ENCODE data around the gene PTPRZ1.

Gene PTPRZ1

GRCh38 chr7:121890833-121891232 is 17.9 kb downstream of the PTPRZ1 start:
- DNase-seq (ENCODE audit: low read depth, low spot score) = no peak

- DNase-seq (ENCODE audit: low read depth, low spot score) = no peak
Measured at GRCh38 chr7:121891731-121892130, 18.8 kb downstream of the PTPRZ1 start.

- DNase-seq (ENCODE audit: low read depth, low spot score) = no peak
Measured at GRCh38 chr7:121901026-121901425, 28.1 kb downstream of the PTPRZ1 start.

- DNase-seq (ENCODE audit: low read depth, low spot score) = no peak
Measured at GRCh38 chr7:121904120-121904519, 31.2 kb downstream of the PTPRZ1 start.

GRCh38 chr7:121908042-121908441 is 35.1 kb downstream of the PTPRZ1 start:
- DNase-seq (ENCODE audit: low read depth, low spot score) = no peak

- no peak for DNase-seq (ENCODE audit: low read depth, low spot score)
Measured at GRCh38 chr7:121909716-121910345, 36.9 kb downstream of the PTPRZ1 start.

GRCh38 chr7:121913947-121914675 is 41.1 kb downstream of the PTPRZ1 start:
- no peak for DNase-seq (ENCODE audit: low read depth, low spot score)

GRCh38 chr7:121914676-121915279 is 41.8 kb downstream of the PTPRZ1 start:
- DNase-seq (ENCODE audit: low read depth, low spot score) = no peak

- peak; percentile 18 for DNase-seq (ENCODE audit: low read depth, low spot score)
Measured at GRCh38 chr7:121916211-121916610, 43.2 kb downstream of the PTPRZ1 start.

- no peak for DNase-seq (ENCODE audit: low read depth, low spot score)
Measured at GRCh38 chr7:121919986-121920385, 47.0 kb downstream of the PTPRZ1 start.

- DNase-seq (ENCODE audit: low read depth, low spot score) = no peak
Measured at GRCh38 chr7:121924269-121925186, 51.6 kb downstream of the PTPRZ1 start.

GRCh38 chr7:121931149-121931902 is 58.4 kb downstream of the PTPRZ1 start:
- DNase-seq (ENCODE audit: low read depth, low spot score) = no peak

- no peak for DNase-seq (ENCODE audit: low read depth, low spot score)
Measured at GRCh38 chr7:121932768-121933167, 59.8 kb downstream of the PTPRZ1 start.

- no peak for DNase-seq (ENCODE audit: low read depth, low spot score)
Measured at GRCh38 chr7:121936951-121937623, 64.1 kb downstream of the PTPRZ1 start.

GRCh38 chr7:121938429-121938996 is 65.6 kb downstream of the PTPRZ1 start:
- DNase-seq (ENCODE audit: low read depth, low spot score) = no peak

- DNase-seq (ENCODE audit: low read depth, low spot score) = no peak
Measured at GRCh38 chr7:121940918-121941317, 68.0 kb downstream of the PTPRZ1 start.

GRCh38 chr7:121941830-121942229 is 68.9 kb downstream of the PTPRZ1 start:
- no peak for DNase-seq (ENCODE audit: low read depth, low spot score)

GRCh38 chr7:121945066-121945465 is 72.1 kb downstream of the PTPRZ1 start:
- no peak for DNase-seq (ENCODE audit: low read depth, low spot score)

GRCh38 chr7:121945480-121946236 is 72.7 kb downstream of the PTPRZ1 start:
- no peak for DNase-seq (ENCODE audit: low read depth, low spot score)
